SIG-M5 treated with dmso at 0.1 percent for 504 hours (cell line): ENCODE data around the gene CCDC27.
"Not testable (repeated sequence)": the region's sequence is repeated elsewhere in the genome, so short reads cannot be mapped to it uniquely, and the experiment has no call there.

Experiments
- DNase-seq: peaks from one replicate; lab custom pipeline; 2025; ENCODE audit not compliant: unreplicated experiment; lab: John Stamatoyannopoulos, UW

The CCDC27 gene

GRCh38 chr1:3735027-3735681 lies 17.1 kb upstream of the CCDC27 start:
- DNase-seq: no peak

DNA sequence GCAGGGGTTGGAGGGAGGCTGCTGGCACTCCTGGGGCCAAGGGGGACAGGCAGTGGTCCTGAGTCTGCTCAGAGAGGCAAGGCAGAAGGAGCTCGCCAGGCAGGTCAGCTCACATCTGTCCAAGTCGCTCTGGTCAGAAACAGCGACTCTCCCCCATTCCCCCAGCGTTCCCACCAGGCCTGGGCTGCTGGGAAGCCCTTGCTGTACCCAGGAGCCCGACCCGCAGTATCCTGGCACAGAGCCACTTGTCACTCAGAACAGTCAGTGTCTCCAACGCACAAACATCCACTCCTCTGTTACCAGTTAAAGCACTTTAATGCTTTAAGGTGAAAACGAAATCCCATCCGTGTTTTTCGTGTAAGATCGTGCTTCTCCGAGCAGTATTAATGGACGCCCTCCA lies 16.6 kb upstream of the CCDC27 start:
- no peak for DNase-seq

DNA sequence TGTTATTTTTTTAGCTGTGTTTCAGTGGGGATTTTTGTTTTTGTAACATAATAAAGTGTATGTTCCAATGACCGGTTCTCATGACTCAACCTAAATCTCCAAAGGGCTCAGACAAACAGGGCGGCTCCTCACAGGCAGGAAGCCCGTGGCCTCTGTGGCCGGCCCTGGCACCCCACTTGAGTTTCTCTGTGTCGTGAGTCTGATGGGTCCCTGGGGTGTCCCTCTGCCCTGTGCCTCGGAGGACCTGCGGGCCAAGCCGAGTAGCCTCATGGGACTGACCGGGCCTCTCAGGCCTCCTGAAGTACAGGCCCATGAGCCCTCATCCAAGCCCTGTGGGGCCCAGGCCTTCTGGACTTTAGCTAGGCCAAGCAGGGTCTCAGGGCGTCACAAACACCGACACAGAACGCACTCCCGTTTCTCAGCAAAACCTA lies 16.1 kb upstream of the CCDC27 start:
- no peak for DNase-seq

DNA sequence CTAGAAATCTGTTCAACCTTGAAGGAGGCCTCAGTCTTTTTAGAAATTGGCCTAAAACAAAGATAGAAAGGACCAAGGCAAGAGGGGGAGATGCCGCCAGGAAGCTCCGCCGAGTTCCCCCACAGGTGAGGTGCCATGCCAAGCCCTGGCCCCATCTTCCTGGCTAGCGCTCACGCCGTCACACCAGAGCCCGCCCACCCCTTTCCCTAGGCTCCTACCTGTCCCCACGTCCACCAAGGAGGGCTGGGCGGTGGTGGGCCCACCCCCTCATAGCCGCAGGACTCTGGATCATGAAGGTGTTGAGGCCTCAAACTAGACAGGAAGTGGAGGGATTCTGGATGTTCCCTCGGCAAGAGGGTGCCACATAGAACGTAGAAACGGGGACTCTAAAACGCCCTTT lies 15.5 kb upstream of the CCDC27 start:
- no peak for DNase-seq

GRCh38 chr1:3738943-3739342 lies 13.3 kb upstream of the CCDC27 start:
- no peak for DNase-seq

DNA sequence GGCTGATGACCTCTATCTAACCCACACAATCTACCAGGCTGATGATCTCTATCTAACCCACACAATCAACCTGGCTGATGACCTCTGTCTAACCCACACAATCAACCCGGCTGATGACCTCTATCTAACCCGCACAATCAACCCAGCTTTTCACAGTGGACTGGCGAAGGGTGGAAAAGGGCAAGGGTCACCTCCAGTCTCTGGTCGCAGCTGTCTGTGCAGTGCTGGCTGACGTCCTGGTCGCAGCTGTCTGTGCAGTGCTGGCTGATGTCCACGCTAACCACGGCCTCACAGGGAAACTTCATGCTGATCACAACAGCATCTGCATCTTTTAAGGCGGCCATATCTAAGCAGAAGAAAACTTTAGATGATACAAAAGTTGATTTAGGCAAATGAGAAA lies 12.2 kb upstream of the CCDC27 start:
- DNase-seq: no peak

GRCh38 chr1:3740752-3741151 lies 11.5 kb upstream of the CCDC27 start:
- DNase-seq: no peak

GRCh38 chr1:3741566-3742438 lies 10.4 kb upstream of the CCDC27 start:
- DNase-seq: no peak

DNA sequence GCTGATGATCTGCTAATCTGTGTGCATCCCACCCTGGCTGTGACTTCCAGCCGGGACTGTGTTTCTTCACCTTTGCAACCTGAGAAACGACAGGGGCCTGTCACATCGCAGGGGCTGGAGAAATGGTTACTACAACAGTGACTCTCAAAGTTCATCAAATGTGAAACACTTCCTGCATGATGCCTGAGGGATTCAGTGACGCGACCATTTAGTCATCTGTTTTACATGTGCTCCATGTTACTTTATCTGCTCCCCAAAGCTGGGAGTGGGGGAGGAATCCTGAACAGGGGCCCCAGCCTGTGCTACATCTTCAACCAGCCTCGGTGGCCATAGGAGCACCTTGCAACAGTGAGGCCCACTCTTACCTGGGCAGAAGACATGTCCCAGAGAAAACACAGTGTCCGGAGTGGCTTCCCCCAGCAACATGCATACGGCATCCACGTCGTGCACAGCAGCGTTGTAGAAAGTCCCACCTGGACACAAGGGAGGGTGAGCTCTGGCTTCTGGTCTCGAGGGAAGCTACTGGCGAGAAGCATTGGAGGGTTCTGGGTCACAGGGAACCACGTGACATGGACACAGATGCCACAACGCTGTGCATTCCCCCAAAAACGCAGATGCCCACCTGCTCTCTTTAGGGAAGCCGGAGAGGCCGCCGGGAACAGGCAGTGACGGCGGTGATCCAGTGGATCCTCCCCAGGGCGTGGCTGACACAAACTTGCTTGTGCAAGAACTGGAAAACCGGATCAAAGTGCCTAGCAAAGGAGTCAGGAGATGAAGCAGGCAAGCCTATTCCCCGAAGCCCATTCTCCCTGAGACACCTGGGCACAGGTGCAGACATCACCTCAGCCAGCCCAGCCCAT lies 9.6 kb upstream of the CCDC27 start:
- DNase-seq: no peak

- DNase-seq: no peak
Measured at GRCh38 chr1:3743421-3743820, 8.8 kb upstream of the CCDC27 start.

DNA sequence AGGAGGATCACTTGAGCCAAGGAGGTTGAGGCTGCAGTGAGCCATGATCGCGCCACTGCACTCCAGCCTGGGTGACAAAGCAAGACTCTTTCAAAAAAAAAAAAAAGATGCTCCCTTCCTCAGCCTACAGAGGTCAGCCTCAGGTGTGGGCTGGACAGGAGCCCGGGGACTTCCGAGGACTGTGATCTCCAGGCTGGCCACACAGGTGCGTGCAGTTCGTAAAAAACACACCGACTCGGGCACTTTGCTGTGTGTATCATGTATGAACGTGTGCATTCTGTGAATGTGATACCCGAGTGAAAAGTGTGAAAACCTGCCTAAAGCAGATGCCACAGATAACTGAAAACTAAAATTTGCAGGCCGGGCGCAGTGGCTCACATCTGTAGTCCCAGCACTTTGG lies 8.4 kb upstream of the CCDC27 start:
- DNase-seq: no peak

- no peak for DNase-seq
Measured at GRCh38 chr1:3744646-3745045, 7.6 kb upstream of the CCDC27 start.

DNA sequence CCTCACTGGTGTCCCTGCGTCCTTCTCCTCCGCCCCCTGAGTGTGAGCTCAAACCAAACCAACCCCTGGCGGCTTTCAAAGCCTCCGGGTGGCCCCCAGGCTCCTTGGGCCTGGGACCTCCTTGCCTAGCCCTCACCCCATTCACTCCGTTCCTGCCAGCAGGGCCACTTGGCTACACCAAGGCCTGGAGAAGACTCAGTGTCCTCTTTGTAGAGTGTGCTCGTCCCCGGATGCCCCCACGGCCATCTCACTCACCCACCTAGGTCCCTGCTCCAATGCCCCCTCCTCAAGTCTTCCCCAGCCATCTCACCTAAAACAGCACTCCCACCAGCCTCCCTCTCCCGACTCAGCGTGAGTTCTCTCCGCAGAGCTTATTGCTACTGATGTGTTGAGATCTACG lies 7.2 kb upstream of the CCDC27 start:
- DNase-seq: no peak

DNA sequence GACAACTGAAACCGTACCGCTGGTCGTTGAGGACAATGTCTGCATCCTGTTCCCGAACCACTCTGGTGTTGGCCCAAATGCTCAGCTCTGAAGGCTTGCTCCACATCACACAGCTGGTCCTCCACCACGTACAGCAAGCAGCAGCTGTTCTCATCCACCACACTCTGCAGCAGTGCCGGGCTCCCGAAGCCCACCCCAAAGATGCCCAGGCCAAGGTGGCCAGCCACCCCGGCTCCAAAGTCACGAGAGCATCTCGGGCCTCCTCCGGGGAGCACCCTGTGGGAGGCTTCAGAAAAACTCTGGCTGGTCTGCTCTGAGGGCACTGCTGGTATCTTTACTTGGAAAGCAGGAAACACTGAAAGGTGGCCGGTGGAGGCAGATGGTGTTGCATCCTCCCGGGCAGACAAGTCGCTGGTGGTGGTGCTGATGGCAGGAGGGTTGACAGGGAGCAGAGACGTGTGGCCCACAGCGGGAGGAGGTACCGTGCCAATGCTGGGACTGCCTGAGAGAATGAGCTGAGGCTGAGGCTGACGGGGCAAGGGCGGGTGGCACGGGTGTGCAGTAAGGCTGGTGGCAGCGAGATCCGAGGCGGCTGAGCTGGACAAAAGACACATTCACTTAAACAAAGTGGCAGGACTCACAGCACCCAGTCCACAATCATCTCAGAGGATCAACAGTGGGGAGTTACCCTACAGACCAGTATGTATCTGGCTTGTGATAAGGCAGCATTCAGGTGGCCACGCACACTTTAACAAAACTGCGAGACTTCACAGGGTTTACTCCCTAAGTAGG lies 6.5 kb upstream of the CCDC27 start:
- no peak for DNase-seq

DNA sequence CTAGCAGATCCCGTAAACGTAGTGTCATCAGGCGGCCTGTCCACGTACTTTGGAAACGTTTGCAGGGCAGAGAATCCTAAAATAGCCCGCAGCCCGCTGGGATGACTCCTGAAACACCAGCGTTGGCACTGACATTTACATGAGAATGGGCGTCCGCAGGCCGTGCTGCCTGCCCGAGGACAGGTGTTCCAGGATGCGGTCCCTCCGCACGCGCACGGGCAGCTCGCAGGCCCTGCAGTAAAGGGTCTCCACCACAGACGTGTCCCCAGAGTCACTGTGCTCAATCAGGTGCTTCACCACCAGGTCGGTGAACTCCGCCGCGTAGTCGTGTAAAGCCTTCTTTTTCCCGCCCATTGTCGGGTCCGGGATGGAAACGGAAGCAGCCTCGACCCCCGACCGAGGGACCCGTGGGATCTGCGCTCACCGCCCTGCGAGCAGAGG lies 5.8 kb upstream of the CCDC27 start:
- DNase-seq: no peak

DNA sequence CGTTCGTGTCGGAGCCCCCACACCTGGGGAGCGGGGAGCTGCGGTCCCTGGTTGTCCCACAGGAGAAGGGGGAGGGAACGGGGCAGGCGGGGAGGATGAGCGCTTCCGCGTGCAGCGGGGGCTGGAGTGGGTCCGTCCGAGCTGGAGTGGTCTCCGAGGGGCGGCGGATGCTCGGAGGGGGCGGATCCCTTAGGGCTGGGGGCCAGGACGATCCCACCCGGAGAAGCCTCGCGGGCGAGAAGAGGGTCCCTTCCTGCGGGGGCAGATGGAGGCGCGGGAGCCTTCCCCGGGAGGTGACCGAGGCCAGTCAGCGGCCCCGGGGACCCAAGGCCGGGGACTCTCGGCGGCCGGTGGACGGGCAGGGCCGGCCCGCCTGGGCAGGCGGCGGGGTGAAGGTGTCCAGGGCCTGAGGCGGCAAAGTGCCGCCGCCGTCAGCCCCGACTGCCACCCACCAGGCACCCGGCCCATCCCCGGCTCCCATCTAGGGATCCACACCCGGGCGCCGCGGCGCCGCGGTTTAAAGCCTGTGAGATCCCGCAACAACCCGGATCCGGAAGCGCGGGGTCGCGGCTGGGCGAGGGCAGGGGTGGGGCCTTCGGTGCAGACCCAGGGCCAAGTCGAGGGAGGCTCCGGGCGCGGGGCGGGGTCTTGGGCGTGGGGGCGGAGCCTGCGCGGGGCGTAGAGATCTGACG lies 5.3 kb upstream of the CCDC27 start:
- DNase-seq: peak; percentile 4

DNA sequence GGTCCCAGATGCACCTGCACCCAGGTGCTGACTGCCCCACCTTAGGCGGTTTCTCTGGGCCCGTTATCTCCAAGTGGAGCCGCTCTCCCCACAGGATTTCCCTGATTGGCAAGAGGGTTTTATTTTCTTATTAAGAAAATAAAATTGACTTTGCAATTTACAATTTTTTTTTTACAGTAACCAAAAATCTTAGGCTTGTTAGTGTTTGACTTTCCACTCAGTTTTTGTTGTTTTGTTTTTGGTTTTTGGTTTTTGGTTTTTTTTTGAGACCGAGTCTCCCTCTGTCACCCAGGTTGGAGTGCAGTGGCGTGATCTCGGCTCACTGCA lies 4.8 kb upstream of the CCDC27 start:
- DNase-seq: no peak

GRCh38 chr1:3747903-3748302 lies 4.3 kb upstream of the CCDC27 start:
- DNase-seq: no peak

GRCh38 chr1:3748316-3748900 lies 3.8 kb upstream of the CCDC27 start:
- not testable (repeated sequence) for DNase-seq

DNA sequence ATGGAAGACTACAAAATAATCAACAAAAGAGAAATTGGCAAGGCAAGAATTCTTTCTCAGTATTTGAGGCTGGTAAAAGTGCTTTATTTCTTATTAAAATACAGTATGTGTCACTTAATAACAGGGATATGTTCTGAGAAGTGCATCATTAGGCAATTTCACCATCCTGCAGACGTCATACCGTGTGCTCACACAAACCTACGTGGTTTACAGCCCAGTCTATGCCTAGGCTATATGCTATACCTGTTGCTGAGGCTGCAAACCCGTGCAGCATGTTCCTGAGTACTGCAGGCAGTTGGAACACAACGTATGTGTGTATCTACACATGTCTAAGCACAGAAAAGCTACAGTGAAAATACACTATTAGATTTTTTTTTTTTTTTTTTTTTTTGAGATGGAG lies 2.7 kb upstream of the CCDC27 start:
- DNase-seq: no peak
